Right ventricle myocardium superior (tissue), 1 donor: ENCODE results near the gene C3. TPM values are rescaled to one million over a fixed set of nuclear protein-coding genes. Genes with fewer than 3 reads are reported as not detected.

Experiments used
- ATAC-seq: fragments of 200-7000 bp; cut with Tn5 transposase; one replicate; pipeline ENCODE4 v1.9.1; 2020; ENCODE audit warnings: mild to moderate bottlenecking; ENCODE audit not compliant: poor library complexity
- DNase-seq: peaks from one replicate; pipeline ENCODE4 v3.0.0-alpha.2; 2020
- intact Hi-C: fragments of 100-400 bp; cut with DNase I; formaldehyde crosslinking; loops from one replicate; pipeline ENCODE4 v1.11.2; 2022
- total RNA-seq: library from RNA; stranded (reverse); fragmentation: NEBNext Ultra II Directional; extraction: Animal tissue kit (Norgen Biotek cat#: 25700); gene quantifications from one replicate; pipeline ENCODE4 v1.2.1, GENCODE V29; 2021
- donor health status: DM: no; HTN: yes; CAD: no; lungs with severe emphysema.

The C3 gene
- total RNA-seq, 1 donor from 2014 or later = 308 TPM

DNA sequence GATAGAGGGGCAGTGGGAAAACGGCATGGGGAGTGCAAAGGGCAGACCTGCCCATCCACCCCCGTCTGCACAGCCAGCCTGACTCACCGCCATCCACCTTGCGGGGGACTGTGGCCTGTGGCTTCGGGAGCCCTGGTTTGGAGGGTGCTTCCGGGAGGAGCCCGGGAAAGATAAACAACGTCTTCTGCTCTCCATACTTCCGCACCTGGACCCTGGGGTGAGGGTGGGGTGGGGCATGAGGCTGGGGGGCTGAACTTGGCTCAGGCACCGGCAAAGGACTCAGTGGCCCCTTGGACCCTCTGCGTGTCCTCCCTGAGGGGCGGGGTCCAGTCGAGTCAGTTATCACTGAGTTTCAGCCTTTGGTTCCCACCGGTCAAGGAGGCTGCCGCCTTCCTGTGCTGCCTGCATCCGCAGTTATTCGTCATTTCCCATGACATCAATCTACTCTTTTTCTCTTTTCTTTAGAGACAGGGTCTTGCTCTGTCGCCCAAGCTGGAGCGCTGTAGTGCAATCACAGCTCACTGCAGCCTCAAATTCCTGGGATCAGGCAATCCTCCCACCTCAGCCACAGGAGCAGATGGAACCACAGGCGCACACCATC is 13.7 kb upstream of the C3 start:
- intact Hi-C loops = no loop called here
- ATAC-seq (no peak), DNase-seq (peak; percentile 20)

- peak; percentile 35 for DNase-seq
- intact Hi-C loops = no loop called here
- no peak for ATAC-seq
Observed at GRCh38 chr19:6733338-6734095, 13.1 kb upstream of the C3 start.

DNA sequence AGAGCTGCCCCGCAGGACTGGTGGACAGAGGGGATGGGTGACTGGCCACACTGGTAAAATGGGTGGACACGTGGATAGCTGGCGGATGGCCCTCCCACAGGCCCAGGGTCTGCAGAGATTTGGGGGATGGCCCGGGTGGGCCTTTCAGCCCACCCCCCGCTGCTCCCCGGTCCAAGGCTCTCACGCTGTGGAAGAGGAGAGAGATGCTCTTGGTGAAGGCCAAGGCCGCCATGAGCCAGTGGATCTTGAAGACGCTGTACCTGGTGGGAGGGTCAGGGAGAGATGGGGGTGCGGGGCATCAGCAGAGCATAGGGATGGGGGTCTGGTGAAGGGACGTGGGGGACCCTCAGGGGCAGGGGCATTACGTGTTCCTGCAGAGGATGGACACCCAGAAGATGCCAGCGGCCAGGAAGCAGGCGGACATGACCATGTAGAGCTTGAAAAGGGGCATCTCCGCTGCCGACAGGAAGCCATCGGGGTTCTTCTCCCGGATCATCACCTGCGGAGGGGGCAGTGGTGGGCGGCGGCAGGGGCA is 12.4 kb upstream of the C3 start:
- intact Hi-C loops = no loop called here
- ATAC-seq = no peak

DNA sequence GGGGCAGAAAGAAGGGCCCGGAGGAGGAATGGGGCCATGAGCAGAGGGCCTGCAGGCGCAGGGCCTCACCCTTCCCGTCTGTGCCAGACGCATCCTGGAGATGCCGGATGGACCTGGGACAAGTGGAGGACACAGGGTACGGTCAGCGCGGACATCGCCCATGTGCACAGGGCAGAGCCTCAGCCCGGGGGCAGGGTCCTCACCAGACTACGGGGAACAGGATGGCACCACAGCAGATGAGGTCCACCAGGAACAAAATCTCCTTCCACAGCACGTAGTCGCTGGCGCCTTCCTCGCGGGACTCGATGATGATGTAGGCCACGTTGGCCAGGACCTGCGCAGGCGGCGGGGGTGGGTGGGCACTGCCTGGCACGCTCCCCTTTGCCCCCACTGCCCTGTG is 11.4 kb upstream of the C3 start:
- intact Hi-C loops = no loop called here
- no peak for ATAC-seq
- DNase-seq = peak; percentile 27

More for the DNA sequence above, 12.4 kb upstream of the C3 start:
- no peak for DNase-seq

DNA sequence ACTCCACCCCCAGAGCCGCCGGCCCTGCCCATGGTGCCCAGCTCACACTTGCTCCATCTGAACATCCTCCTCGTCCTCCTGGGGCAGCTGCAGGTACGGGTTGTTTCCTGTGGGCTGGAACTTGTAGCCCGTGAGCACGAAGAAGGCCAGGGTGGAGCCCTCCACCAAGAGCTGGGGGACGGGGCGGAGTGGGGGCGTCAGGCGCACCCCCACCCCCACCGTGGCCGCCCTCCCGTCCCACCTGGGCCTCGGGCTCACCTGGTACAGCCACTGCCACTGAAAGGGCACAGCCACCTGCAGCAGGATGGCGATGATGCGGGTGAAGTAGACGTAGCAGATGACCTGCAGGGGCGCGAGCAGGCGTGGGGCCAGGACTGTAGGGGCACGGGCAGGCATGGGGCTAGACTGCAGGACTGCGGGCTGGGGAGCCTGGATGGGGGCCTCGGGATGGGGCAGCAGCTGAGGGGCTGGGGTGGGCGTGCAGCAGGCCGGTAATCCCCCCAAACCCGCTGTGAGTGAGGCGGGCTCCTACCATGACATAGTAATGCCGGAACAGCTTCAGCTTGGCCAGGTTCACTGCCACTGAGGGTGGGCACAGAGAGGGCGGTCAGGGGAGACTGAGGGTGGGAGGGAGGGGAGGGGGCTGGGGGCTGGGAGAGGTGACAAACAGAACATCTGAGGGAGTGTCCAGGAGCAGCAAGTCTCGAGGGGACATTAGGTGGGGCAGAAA is 10.7 kb upstream of the C3 start:
- intact Hi-C loops = no loop called here
- DNase-seq (peak; percentile 36), ATAC-seq (no peak)

DNA sequence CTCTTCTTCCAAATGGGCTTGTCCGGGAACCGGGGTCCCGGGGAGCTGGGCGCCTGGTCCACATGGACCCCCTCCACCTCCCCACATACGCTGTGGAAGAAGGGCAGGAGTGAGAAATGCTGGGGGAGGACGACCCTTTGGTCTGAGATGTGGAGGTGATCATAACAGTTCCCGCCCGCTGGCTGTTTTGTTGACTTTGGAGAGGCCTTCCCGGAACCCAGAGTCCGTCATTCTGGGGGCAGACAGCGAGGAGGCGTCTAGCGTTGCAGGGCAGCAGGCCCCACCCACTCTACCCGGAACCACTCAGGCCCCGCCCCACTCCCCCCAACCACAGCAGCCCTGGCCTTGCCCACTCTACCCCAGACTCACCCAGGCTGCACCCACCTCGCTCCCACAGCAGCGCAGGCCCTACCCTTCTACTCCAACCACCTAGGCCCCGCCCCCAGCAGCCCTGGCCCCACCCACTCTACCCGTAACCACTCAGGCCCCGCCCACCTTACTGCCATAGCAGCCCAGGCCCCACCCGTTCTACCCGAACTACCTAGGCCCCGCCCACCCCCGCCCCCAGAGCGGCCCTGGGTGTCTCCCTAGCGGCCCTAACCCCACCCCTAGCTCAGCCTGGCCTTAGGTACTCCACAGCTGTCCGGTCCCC is 9.8 kb upstream of the C3 start:
- DNase-seq (peak; percentile 58), ATAC-seq (peak; percentile 50)
- intact Hi-C loops = no loop called here

DNA sequence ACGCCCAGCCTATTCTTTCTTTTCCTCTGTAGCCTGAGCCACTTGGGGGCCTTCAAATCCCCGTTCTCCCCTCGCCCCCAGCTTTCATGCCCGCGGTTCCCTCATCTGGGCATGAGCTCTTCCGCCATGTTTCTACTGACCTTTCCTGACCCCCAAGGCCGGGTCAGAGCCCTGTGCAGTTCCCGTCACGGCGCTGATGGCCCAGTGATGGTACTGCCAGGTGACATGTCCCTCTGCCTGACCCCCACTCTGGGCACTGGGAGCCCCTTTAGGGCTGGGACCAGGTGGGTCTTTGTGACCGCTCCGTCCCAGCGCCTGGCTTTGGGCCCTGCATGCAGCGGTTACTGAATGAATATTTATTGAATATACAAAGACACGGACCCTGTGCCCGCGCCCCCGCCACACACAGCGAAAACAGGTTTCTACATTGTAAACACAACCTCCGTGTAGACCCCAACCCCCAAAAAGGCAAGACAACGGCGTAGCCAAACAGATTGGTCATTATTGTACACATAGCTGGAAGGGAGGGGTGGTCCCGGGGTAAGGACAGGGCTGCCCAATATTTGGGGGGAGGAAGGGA is 9.2 kb upstream of the C3 start:
- intact Hi-C loops = no loop called here
- ATAC-seq = no peak
- DNase-seq = no peak

- ATAC-seq (peak; percentile 37), DNase-seq (peak; percentile 64)
- intact Hi-C loops = no loop called here
Observed at GRCh38 chr19:6728346-6728745, 7.9 kb upstream of the C3 start.

- DNase-seq (no peak), ATAC-seq (no peak)
- intact Hi-C loops = no loop called here
Observed at GRCh38 chr19:6725513-6726231, 5.2 kb upstream of the C3 start.

DNA sequence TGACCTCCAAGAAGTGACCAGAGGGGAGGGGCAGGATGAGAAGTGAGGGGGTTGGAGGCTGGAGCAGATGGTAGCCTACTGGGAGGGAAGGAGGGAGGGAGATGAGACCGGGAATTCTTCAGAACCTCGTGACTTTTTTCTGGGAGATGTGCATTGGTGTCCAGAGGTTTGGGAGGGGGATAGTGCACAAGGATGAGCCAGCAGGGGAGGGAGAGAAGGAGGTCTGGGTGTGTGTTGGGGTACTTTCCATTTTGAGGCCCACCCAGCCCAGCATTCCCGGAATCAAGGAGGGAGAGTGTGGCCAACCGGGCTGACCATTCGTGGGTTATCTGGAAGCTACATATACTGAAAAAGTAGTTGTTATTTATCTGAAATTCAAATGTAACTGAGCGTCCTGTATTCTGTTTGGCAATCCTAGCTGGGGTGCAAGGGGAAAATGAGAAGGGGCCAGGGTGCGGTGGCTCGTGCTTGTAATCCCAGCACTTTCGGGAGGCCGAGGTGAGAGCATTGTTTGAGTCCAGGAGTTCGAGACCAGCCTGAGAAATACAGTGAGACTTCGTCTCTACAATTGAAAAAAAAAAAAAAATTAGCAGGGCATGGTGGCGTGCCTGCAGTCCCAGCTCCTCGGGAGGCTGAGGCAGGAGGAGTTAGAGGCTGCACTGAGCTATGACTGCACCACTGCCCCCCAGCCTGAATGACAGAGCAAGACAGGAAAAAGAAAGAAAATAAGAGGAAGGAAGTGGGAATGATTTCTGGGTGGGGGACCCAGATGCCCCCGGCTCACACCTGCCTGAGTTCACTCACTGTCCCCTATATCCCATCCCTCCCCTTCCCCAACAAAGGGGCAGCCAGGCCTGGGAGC is 4.4 kb upstream of the C3 start:
- intact Hi-C loops = no loop called here

DNA sequence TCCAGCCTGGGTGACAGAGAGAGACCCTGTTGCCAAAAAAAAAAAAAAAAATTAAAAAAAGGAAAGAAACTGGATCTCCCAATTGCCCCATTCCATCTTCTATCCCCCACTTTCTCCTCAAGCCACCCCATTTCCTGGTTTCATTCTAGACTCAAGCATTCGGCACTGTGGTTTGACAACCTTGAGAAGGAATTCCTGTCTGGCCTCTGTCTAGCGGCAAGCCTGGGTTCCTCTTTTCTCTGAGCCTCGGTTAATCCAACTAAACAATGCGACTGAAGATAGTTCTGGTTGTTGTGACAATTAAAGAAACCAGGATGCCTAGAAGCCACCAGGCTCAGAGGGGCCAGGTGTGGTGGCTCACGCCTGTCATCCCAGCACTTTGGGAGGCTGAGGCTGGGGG is 3.3 kb upstream of the C3 start:
- DNase-seq (peak; percentile 22), ATAC-seq (no peak)
- intact Hi-C loops = no loop called here

More for the DNA sequence above, 4.4 kb upstream of the C3 start:
- ATAC-seq (no peak), DNase-seq (peak; percentile 14)

GRCh38 chr19:6723108-6723618 is 2.7 kb upstream of the C3 start:
- peak; percentile 57 for ATAC-seq
- peak; percentile 68 for DNase-seq
- intact Hi-C loops = no loop called here

- intact Hi-C loops = no loop called here
- no peak for DNase-seq
Observed at GRCh38 chr19:6721773-6722172, 1.3 kb upstream of the C3 start.

GRCh38 chr19:6721138-6721474 is 656 bp upstream of the C3 start:
- DNase-seq (no peak), ATAC-seq (no peak)
- intact Hi-C loops = no loop called here

More at GRCh38 chr19:6721773-6722172, 1.3 kb upstream of the C3 start:
- no peak for ATAC-seq

- intact Hi-C loops = no loop called here
- no peak for DNase-seq
Observed at GRCh38 chr19:6719992-6720368, 470 bp downstream of the C3 start.

DNA sequence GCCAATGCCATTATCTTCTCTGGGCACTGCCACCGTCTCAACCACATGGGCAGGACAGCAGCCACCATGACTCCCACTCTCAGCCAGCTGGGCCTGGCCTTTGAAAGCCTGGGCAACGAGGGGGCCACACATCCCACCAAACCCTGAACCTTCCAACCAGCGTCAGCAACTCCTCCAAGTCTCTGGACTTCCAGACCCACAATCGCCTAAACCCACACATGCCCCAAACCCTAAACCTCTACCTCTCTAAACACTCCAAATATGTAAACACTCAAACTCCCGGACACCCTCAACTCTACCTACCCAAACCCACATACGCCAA is 949 bp downstream of the C3 start:
- intact Hi-C loops = no loop called here
- ATAC-seq (no peak), DNase-seq (no peak)

More at GRCh38 chr19:6719992-6720368, 470 bp downstream of the C3 start:
- ATAC-seq = no peak
